K562 (cell line): ENCODE measurements around the gene ARHGAP28. TPM values are rescaled to one million over a fixed set of nuclear protein-coding genes. Genes with fewer than 3 reads are reported as not detected.

Source experiments
- ATAC-seq: fragments of 200-7000 bp; cut with Tn5 transposase; 3 replicates; pipeline ENCODE4 v1.9.1; 2020; ENCODE audit warnings: moderate library complexity
- BruUV-seq: library from RNA; stranded (reverse); fragments of 400-500 nt; replicated peaks from 2 replicates; lab custom pipeline; 2021; lab: Mats Ljungman, UMichigan
- CTCF ChIA-PET: fragments of 300-600 bp; formaldehyde crosslinking; extraction: SDS; loops from one replicate; lab custom pipeline; 2021; ENCODE audit warnings: low intra/inter-chr PET ratio; lab: Yijun Ruan, JAX
- POLR2A ChIA-PET: fragments of 300-600, 350-650 bp; sonication (Branson Sonifier 250); formaldehyde crosslinking; extraction: SDS; loops from one replicate; lab custom pipeline; 2021; ENCODE audit warnings: antibody characterized with exemption, inconsistent platforms; lab: Yijun Ruan, JAX
- DNase-seq, 4 experiments: peaks; one replicate each; pipeline versions ENCODE4 v3.0.0 to v3.0.0-alpha.2; 2011 to 2018; ENCODE audit warnings: low spot score in 3 of 4, mixed read lengths in 3 of 4; ENCODE audit errors: extremely low read depth in 1 of 4
- FAIRE-seq: peaks from 2 replicates; lab custom pipeline; 2011; peaks lifted over from hg19 to GRCh38; lab: Jason Lieb, UNC
- H2AFZ ChIP-seq: 2 replicates; pipeline ENCODE4 v1.6.0; 2011; ENCODE audit warnings: low read depth, low read length, control low read depth, inconsistent platforms
- H3K27ac ChIP-seq: fragments of 200-600 bp; 3 replicates; pipeline ENCODE4 v1.8.0; 2011; ENCODE audit warnings: low read depth, mild to moderate bottlenecking, control low read depth, inconsistent platforms, low read length, moderate library complexity, mixed read lengths; ENCODE audit errors: extremely low read depth
- H3K27me3 ChIP-seq, 2 experiments: fragments of 300-600 bp in 1 of 2; 2 replicates in 1 of 2; 3 replicates in 1 of 2; pipeline versions ENCODE4 v1.6.0 to v1.8.0; 2011; ENCODE audit warnings: inconsistent platforms in 2 of 2, low read length in 2 of 2, mild to moderate bottlenecking in 1 of 2, mixed read lengths in 1 of 2, moderate library complexity in 1 of 2; ENCODE audit not compliant: control insufficient read depth in 2 of 2, insufficient read depth in 2 of 2
- H3K36me3 ChIP-seq: fragments of 300-600 bp; 3 replicates; pipeline ENCODE4 v1.8.0; 2011; ENCODE audit warnings: mild to moderate bottlenecking, low read length, inconsistent platforms; ENCODE audit not compliant: control insufficient read depth, insufficient read depth
- H3K4me1 ChIP-seq, 2 experiments: fragments of 200-600 bp in 1 of 2; replicated peaks in 1 of 2; 2 replicates in 1 of 2; 3 replicates in 1 of 2; pipeline versions ENCODE4 v1.5.1 to v1.8.0; 2011; ENCODE audit warnings: inconsistent platforms in 2 of 2, low read length in 2 of 2, mild to moderate bottlenecking in 1 of 2, mixed read lengths in 1 of 2, moderate library complexity in 1 of 2; ENCODE audit not compliant: control insufficient read depth in 2 of 2, insufficient read depth in 2 of 2
- H3K4me2 ChIP-seq: 2 replicates; pipeline ENCODE4 v1.6.1; 2011; ENCODE audit warnings: low read length, control low read depth, inconsistent platforms, mixed read lengths; ENCODE audit not compliant: insufficient read depth
- H3K4me3 ChIP-seq: fragments of 200-600 bp; sonication (generic), shearing (Covaris generic); 2 replicates; pipeline ENCODE4 v1.5.1; 2016; ENCODE audit warnings: control low read depth, inconsistent platforms
- H3K79me2 ChIP-seq: fragments of 200-600 bp; 3 replicates; pipeline ENCODE4 v1.8.0; 2011; ENCODE audit warnings: low read length, inconsistent platforms; ENCODE audit not compliant: control insufficient read depth, insufficient read depth
- H3K9ac ChIP-seq, 2 experiments: 2 replicates each; pipeline versions ENCODE4 v1.6.0 to v1.6.1; 2011; ENCODE audit warnings: low read depth in 2 of 2, low read length in 2 of 2, control low read depth in 1 of 2, inconsistent platforms in 1 of 2, mild to moderate bottlenecking in 1 of 2, mixed read lengths in 1 of 2; ENCODE audit not compliant: insufficient read depth in 1 of 2
- H3K9me1 ChIP-seq: one replicate; pipeline ENCODE4 v1.6.0; 2011; ENCODE audit warnings: inconsistent platforms, mild to moderate bottlenecking, low read length, moderate library complexity; ENCODE audit not compliant: control insufficient read depth, insufficient read depth
- H3K9me3 ChIP-seq: replicated peaks from 2 replicates; pipeline ENCODE4 v1.5.1; 2011; ENCODE audit warnings: low read depth, low read length, inconsistent platforms; ENCODE audit not compliant: control insufficient read depth, insufficient read depth
- H4K20me1 ChIP-seq: replicated peaks from 2 replicates; pipeline ENCODE4 v1.6.1; 2011; ENCODE audit warnings: low read length, inconsistent platforms, mixed read lengths; ENCODE audit not compliant: control insufficient read depth, insufficient read depth
- CCNT2 ChIP-seq: IDR thresholded peaks from 2 replicates; pipeline ENCODE4 v1.6.1; 2011; ENCODE audit warnings: borderline replicate concordance, low read depth, mild to moderate bottlenecking, moderate library complexity, mixed read lengths, low read length; ENCODE audit not compliant: insufficient read length; ENCODE audit errors: extremely low read depth
- CHD2 ChIP-seq: IDR thresholded peaks from 2 replicates; pipeline ENCODE4 v1.6.1; 2011; ENCODE audit warnings: low read depth, low read length
- DDX20 ChIP-seq: fragments of 450-650 bp; IDR thresholded peaks from 2 replicates; pipeline ENCODE4 v1.6.1; 2016; ENCODE audit warnings: missing genetic modification characterization, low read depth, mild to moderate bottlenecking, missing compliant biosample characterization, moderate library complexity
- FOXJ2 ChIP-seq: fragments of 200-800 bp; sonication (Bioruptor generic); IDR thresholded peaks from 2 replicates; pipeline ENCODE4 v1.6.1; 2016; ENCODE audit warnings: missing genetic modification characterization, missing compliant biosample characterization
- HCFC1 ChIP-seq: IDR thresholded peaks from 2 replicates; pipeline ENCODE4 v1.6.1; 2012; ENCODE audit warnings: low read depth, low read length, improper control_type of control experiment
- ILF3 ChIP-seq: fragments of 450-650 bp; IDR thresholded peaks from 2 replicates; pipeline ENCODE4 v1.6.1; 2018; ENCODE audit warnings: antibody characterized with exemption, mild to moderate bottlenecking, moderate library complexity, borderline replicate concordance
- KAT7 ChIP-seq: sonication (generic); formaldehyde crosslinking; IDR thresholded peaks from 2 replicates; pipeline ENCODE4 v1.8.0; 2022; ENCODE audit warnings: missing genetic modification reagents, mild to moderate bottlenecking, borderline replicate concordance
- MTA2 ChIP-seq: fragments of 450-650 bp; IDR thresholded peaks from 2 replicates; pipeline ENCODE4 v1.6.1; 2016; ENCODE audit warnings: low read depth
- MYBL2 ChIP-seq, 2 experiments: fragments of 450-650 bp in 1 of 2; sonication (generic) in 1 of 2; formaldehyde crosslinking in 1 of 2; IDR thresholded peaks; 2 replicates each; pipeline versions ENCODE4 v1.6.1 to v1.8.1; 2017 to 2022; ENCODE audit warnings: borderline replicate concordance in 1 of 2, inconsistent platforms in 1 of 2, low read depth in 1 of 2, mild to moderate bottlenecking in 1 of 2, missing genetic modification reagents in 1 of 2, moderate library complexity in 1 of 2
- NR2C2 ChIP-seq, 2 experiments: fragments of 200-800 bp in 1 of 2; sonication (Bioruptor generic) in 1 of 2; sonication (generic) in 1 of 2; formaldehyde crosslinking in 1 of 2; IDR thresholded peaks; 2 replicates each; pipeline versions ENCODE4 v1.6.1 to v1.8.0; 2016 to 2022; ENCODE audit warnings: mild to moderate bottlenecking in 1 of 2, missing compliant biosample characterization in 1 of 2, missing genetic modification characterization in 1 of 2, missing genetic modification reagents in 1 of 2
- NUFIP1 ChIP-seq: fragments of 450-650 bp; IDR thresholded peaks from 2 replicates; pipeline ENCODE4 v1.6.1; 2018; ENCODE audit not compliant: partially characterized antibody
- RBM22 ChIP-seq: fragments of 200-400 bp; formaldehyde crosslinking; IDR thresholded peaks from 2 replicates; pipeline ENCODE4 v1.6.1; 2018; ENCODE audit warnings: low read length, low read depth; ENCODE audit not compliant: poor library complexity, severe bottlenecking
- SNIP1 ChIP-seq: fragments of 450-650 bp; IDR thresholded peaks from 2 replicates; pipeline ENCODE4 v1.7.1; 2017; ENCODE audit warnings: low read depth, mild to moderate bottlenecking
- ZKSCAN3 ChIP-seq: fragments of 250-450 bp; sonication (Bioruptor Pico); IDR thresholded peaks from 2 replicates; pipeline ENCODE4 v1.4.0; 2020
- ZNF140 ChIP-seq: fragments of 250-450 bp; sonication (Bioruptor Pico); IDR thresholded peaks from 2 replicates; pipeline ENCODE4 v1.8.0; 2021; ENCODE audit warnings: moderate library complexity, mild to moderate bottlenecking, inconsistent platforms
- ZNF274 ChIP-seq: IDR thresholded peaks from 2 replicates; pipeline ENCODE4 v1.6.1; 2011; ENCODE audit warnings: low read depth, mild to moderate bottlenecking, low read length, moderate library complexity, borderline replicate concordance
- ZNF311 ChIP-seq: fragments of 250-450 bp; sonication (Bioruptor Pico); IDR thresholded peaks from 2 replicates; pipeline ENCODE4 v1.4.0; 2020; ENCODE audit warnings: mild to moderate bottlenecking, moderate library complexity
- ZNF696 ChIP-seq: fragments of 250-450 bp; sonication (Bioruptor Pico); conservative IDR thresholded peaks from 2 replicates; pipeline ENCODE4 v1.4.0; 2020; ENCODE audit warnings: mild to moderate bottlenecking, moderate library complexity
- WGBS: fragments of 100-300 bp; shearing (Covaris generic); methylation state at CpG from one replicate; pipeline ENCODE4 v1.1.6; 2016; ENCODE audit warnings: low coverage, mixed read lengths; ENCODE audit not compliant: insufficient coverage; ENCODE audit errors: missing lambda C conversion rate; 5-methylcytosine and 5-hydroxymethylcytosine counted together
- in situ Hi-C: fragments of 300-500 bp; cut with MboI; formaldehyde crosslinking; loops from 4 replicates; pipeline ENCODE4 v1.15.0; 2018; ENCODE audit warnings: inconsistent platforms, mixed read lengths
- intact Hi-C: fragments of 100-400 bp; cut with micrococcal nuclease; formaldehyde crosslinking; loops from 2 replicates; pipeline ENCODE4 v1.14.2; 2022
- polyA plus RNA-seq, 8 experiments: library from polyadenylated mRNA; depleted of rRNA in 4 of 8; stranded (reverse) in 5 of 8; unstranded in 3 of 8; fragments of >200 nt; fragmentation: Nextera tagmentation in 2 of 8; fragmentation: Illumina TruSeq in 1 of 8; extraction: Ambion mirVana in 2 of 8; extraction: Trizol in 1 of 8; gene quantifications; 2 replicates each; pipeline versions ENCODE4 v1.2.1 to v1.2.3, GENCODE V29; 2011 to 2014; ENCODE audit warnings: inconsistent platforms in 1 of 8, missing spikeins in 1 of 8
- total RNA-seq, 7 experiments: library from RNA; depleted of rRNA in 6 of 7; stranded (reverse); fragments of >200 nt in 6 of 7; fragmentation: Illumina TruSeq in 2 of 7; extraction: Trizol in 2 of 7; gene quantifications; 2 replicates each; pipeline versions ENCODE4 v1.2.1 to v1.2.3, GENCODE V29; 2011 to 2021; ENCODE audit warnings: low replicate concordance in 1 of 7
- TF ChIP-seq, protein P1 (sequence below): sonication (generic); formaldehyde crosslinking; IDR thresholded peaks from 2 replicates; pipeline ENCODE4 v1.5.0; 2020; ENCODE audit warnings: missing genetic modification reagents

ARHGAP28 gene
- total and polyA plus RNA-seq, 9 of the 15 experiments (the other 6 are each of a cell fraction or from before 2014, with no cell fraction given), result 0.93 to 5.9 (median 5.0) TPM

DNA sequence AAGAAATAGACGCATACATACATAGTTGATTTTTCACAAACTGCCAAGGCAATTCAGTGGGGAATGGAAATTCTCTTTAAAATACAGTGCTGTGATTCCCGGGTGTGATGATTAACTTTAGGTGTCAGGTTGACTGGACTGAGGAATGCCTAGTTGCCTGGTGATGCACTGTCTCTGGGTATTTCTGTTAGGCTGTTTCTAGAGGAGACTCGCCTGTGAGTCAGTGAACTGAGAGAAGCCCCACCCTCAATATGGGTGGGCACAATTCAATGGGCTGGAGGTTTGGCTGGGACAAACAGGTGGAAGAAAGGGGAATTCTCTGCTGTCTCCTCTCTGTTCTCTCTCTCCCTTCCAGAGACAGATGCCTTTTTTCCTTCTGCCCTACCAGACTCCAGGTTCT is 187.6 kb downstream of the ARHGAP28 start (continued):
- no peak for TF ChIP-seq KAT7
- no peak for TF ChIP-seq ZKSCAN3 (CRISPR knock-in tag)
- TF ChIP-seq FOXJ2 (tag), result no peak
- no peak for TF ChIP-seq ZNF311 (CRISPR knock-in tag)
- TF ChIP-seq DDX20 (tag), result no peak
- TF ChIP-seq SNIP1, result no peak
- TF ChIP-seq CCNT2, result no peak

DNA sequence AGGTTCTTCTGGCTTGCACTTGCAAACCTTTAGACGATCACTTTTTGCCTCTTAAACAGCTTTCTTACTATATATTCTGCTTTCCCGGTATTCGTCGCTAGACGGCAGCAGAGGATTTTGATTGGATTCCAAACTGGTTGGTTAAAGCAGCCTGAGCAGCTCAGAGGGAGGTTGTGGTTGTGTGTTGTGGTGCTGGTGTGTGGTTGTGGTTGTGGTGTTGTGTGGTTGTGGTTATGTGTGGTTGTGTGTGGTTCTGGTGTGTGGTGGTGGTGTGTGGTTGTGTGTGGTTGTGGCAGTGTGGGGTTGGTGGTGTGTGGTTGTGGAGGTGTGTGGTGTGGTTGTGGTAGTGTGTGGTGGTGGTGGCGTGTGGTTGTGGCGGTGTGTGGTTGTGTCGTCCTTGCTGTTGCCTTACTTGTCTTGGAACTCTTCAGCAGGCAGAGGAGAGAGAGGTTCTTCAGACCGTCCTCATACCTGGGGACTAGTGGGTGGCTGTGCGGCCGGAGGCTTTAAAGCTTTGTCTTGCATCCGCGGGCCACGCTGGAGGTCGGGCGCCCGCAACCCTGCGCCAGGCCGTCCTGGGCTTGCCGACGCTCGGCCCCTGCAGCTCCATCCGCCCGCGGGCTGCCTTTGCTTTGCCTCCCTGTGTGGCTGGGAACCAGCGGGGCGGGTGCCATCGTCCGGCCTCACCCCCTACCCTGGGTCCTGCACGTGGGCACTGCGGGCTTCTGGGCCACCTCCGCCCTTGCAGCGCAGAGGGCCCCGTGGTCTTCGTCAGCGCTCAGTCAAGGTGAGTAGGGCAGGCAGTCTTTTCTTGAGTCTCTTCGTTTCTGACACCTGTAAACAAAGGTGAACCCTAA is 190.8 kb downstream of the ARHGAP28 start:
- ChIA-PET CTCF (interaction anchor here (0.7 to 2.1 kb wide), 5 partner anchors 80 to 257 kb away, joined by 3 to 16 read pairs (median 6); no protein-coding TSS in a partner anchor), POLR2A (interaction anchor here (0.5 to 1.3 kb wide), 5 partner anchors 16 to 344 kb away, joined by 3 to 4 read pairs (median 3); no protein-coding TSS in a partner anchor)
- Histone ChIP-seq H3K9me1 (no peaks in the 10 kb centered on the region), H3K27ac (no peak overlapping the region), H3K36me3 (no peaks in the 10 kb centered on the region), H3K9ac (no peak overlapping the region), H2AFZ (no peak overlapping the region), H3K79me2 (no peaks in the 10 kb centered on the region), H3K4me2 (no peak overlapping the region), H3K4me1 (peaks cover 0 to 8% of the 10 kb centered on the region in 2 experiments; a peak in 1 of 5 replicates), H3K27me3 (peaks cover 5 to 8% of the 10 kb centered on the region in 2 experiments; a peak in 2 of 5 replicates), H3K4me3 (no peak overlapping the region), H4K20me1 (no peaks in the 10 kb centered on the region), H3K9me3 (no peaks in the 10 kb centered on the region)
- in situ Hi-C loops, result loop anchor here (5.0 to 10.0 kb wide), 2 partner anchors 82 to 254 kb away; no protein-coding TSS in a partner anchor
- peak; percentile 98 for FAIRE-seq
- no TSS peak for BruUV-seq
- WGBS, result 15% methylated on average over 36 of the region's 37 CpGs
- peak; percentile 89 for ATAC-seq
- intact Hi-C loops, result loop anchor here (1.0 kb wide), 3 partner anchors 80 to 257 kb away; no protein-coding TSS in a partner anchor
- peak; percentile 44 to 80 (median 48) for DNase-seq
- TF ChIP-seq NR2C2 (CRISPR knock-in tag; IDR thresholded peaks at IDR 0.05), result no peak
- TF ChIP-seq NR2C2 (tag; IDR thresholded peaks at IDR 0.05), result no peak
- TF ChIP-seq, protein P1, sequence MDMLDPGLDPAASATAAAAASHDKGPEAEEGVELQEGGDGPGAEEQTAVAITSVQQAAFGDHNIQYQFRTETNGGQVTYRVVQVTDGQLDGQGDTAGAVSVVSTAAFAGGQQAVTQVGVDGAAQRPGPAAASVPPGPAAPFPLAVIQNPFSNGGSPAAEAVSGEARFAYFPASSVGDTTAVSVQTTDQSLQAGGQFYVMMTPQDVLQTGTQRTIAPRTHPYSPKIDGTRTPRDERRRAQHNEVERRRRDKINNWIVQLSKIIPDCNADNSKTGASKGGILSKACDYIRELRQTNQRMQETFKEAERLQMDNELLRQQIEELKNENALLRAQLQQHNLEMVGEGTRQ, result no peak
- TF ChIP-seq ILF3, result no peak
- TF ChIP-seq ZNF274, result no peak
- no peak for TF ChIP-seq ZNF696 (CRISPR knock-in tag)
- no peak for TF ChIP-seq ZNF140
- no peak for TF ChIP-seq RBM22
- 0 out of 2 replicates have a peak, but pooled peaks have one; percentile 29 for TF ChIP-seq MTA2
- no peak for TF ChIP-seq NUFIP1
- TF ChIP-seq MYBL2 (IDR thresholded peaks at IDR 0.05; ENCODE audit: low read depth), result peak; percentile 57; the same call in 1 of the 2 replicates
- no peak for TF ChIP-seq MYBL2 (CRISPR knock-in tag; IDR thresholded peaks at IDR 0.05; ENCODE audit: borderline replicate concordance)
- TF ChIP-seq CHD2, result no peak
- no peak for TF ChIP-seq HCFC1
